GM18909 (cell line): ENCODE results near the gene L3MBTL3.
"Not testable (repeated sequence)": the region's sequence is repeated elsewhere in the genome, so short reads cannot be mapped to it uniquely, and the experiment has no call there.

Source experiments
- ATAC-seq: cut with Tn5 transposase; IDR thresholded peaks from one replicate; pipeline ENCODE4 v1.9.1; 2021; ENCODE audit warnings: mild to moderate bottlenecking; ENCODE audit not compliant: unreplicated experiment, poor library complexity

The L3MBTL3 gene

GRCh38 chr6:130167655-130168054 lies 149.3 kb downstream of the L3MBTL3 start:
- no peak for ATAC-seq

GRCh38 chr6:130170160-130170559 lies 151.8 kb downstream of the L3MBTL3 start:
- ATAC-seq = not testable (repeated sequence)

GRCh38 chr6:130173377-130174004 lies 155.1 kb downstream of the L3MBTL3 start:
- not testable (repeated sequence) for ATAC-seq

DNA sequence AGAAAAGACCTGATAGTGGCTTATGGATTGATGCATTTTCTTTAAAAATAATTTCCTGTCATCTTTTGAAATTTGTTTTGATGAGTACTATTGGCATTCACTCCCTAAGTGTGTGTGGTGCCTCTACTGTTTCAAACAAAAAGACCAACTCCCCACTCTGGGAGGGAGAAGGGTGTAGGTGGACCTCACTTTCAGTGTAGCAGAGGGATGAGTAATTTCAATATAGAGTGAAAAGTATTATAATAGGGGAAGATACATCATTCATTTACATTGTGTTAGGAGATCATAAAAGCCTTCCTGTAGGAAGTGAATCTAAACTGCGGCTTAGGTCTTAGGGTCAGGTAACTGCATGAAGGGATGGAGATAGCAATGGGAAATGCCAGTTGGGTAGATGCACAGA lies 158.0 kb downstream of the L3MBTL3 start:
- ATAC-seq = no peak

- ATAC-seq = no peak
Observed at GRCh38 chr6:130178692-130179091, 160.3 kb downstream of the L3MBTL3 start.

GRCh38 chr6:130182466-130182865 lies 164.1 kb downstream of the L3MBTL3 start:
- no peak for ATAC-seq

DNA sequence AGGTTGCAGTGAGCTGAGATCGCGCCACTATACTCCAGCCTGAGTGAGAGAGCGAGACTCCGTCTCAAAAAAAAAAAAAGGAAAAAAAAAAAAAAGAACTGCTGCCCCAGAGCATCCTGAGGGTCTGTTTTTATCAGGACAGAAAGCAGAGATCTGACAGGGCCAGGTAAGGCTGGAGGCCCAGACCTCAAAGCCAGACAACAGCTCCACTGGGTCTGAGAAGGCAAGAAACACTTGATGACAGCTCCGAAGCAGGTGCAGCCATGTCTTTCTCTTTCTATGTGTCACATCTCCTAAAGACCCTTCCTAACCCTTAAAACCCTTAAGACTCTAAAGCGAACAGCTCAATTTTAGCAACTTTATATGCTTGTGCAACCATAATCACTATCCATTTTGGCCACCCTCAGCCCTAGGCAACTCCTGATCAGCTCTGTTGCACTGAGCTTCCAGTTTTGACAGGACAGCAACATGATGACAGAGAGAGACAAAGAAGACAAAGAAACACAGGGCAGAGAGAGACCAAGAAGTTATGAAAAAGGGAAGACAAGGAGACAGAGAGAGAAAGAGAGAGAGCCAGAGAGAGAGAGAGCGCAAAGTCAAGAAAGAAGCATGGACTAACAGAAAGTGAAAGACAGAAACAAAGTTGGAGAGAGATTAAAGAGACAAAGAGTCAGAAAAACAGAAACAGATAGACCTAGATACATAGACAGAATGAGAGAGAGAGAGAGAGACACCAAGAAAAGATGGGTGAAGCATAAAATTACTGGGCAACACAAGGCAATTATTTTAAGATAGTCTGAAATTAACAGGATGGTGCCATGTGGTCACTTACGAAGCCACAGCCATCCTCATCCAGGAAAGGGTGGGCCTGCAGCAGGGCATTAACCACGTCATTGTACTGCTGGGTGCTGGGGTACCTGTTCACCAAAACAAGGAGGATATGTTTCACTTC lies 165.2 kb downstream of the L3MBTL3 start:
- no peak for ATAC-seq

GRCh38 chr6:130185658-130186057 lies 167.3 kb downstream of the L3MBTL3 start:
- no peak for ATAC-seq

DNA sequence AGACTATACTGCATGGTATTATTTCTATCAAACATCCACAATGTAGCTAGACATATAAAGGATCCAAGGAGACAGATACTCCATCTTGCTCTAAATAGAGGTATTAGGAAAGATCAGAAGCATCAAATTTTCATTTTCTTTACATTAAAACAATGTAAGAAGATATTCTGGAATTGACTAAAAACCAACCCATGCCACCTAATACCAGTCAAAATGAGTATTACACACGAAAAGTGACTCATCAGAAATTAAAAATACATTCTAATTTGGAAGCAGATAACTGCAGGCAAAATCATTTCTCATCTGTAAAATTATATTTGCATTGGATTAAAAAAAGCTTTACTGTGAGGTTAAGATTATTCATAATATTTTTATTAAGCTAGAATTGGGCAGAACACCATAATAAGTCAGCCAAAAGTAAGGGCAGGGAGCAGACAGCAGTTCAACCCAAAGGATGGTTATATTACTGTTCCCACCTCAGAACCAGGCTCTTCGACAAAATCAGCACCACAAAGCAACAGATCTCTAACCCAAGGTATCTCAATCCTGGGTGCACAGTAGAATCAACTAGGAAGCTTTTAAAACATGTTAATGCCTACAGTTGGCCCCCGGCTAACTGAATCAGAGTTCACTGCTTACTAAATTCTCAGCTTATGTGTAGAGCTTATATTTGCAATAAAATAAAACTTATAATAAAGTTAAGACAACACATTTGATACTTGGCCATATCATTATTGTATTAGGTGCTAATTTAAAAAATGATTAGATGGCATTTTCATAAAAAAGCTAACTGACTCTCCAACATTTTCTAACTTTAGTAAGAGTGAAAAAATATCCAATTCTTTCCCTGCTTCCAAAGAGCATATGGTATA lies 169.2 kb downstream of the L3MBTL3 start:
- ATAC-seq = no peak

DNA sequence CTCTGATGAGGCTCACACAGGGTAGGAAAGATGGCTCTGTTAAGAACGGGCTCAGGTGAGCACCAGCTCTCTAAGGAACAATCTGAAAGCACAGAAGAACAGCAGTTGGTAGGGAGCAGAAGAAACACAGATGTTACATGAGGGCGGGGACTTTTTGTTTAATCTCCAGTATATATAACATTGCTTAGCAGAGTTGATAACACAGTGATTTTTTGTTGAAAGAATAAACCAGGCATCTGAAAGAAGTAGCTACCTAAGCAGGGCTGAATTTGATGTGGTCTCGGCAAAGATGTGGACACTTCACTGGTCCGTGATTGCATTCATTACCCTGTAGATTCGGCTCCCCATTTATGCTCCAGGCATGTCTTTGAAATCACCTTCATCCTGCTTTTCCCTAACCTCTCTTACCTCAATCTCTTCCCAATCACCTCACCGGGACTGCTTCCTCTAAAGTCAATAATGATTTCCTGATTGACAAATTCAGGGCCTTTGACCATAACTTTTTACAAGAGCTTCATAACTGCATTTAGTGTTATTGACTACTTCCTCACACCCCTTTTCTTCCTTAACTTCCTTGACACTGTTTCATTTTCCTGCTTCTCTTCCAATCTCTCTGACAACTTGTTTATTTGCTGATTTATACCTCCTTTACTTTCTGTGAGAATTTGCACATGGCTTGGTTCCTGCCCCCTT lies 170.0 kb downstream of the L3MBTL3 start:
- no peak for ATAC-seq

GRCh38 chr6:130189531-130190397 lies 171.4 kb downstream of the L3MBTL3 start:
- no peak for ATAC-seq
